Smooth muscle cell (in vitro differentiated cells): Measurements from ENCODE around the gene GNPDA2. TPM values are rescaled to one million over a fixed set of nuclear protein-coding genes. Genes with fewer than 3 reads are reported as not detected.

ENCODE experiments used
- DNase-seq: peaks from one replicate; lab custom pipeline; 2025; ENCODE audit not compliant: unreplicated experiment; lab: John Stamatoyannopoulos, UW
- H2AFZ ChIP-seq: fragments of 200-600 bp; sonication (generic); 2 replicates; pipeline ENCODE4 v1.6.0; 2016; ENCODE audit warnings: antibody characterized with exemption, low read depth, mild to moderate bottlenecking
- H3F3A ChIP-seq: fragments of 200-600 bp; sonication (generic); 2 replicates; pipeline ENCODE4 v1.6.0; 2017; ENCODE audit warnings: antibody characterized with exemption, low read depth
- H3K27ac ChIP-seq: fragments of 200-600 bp; sonication (generic); 2 replicates; pipeline ENCODE4 v1.5.1; 2016; ENCODE audit warnings: low read depth, mild to moderate bottlenecking
- H3K27me3 ChIP-seq: fragments of 200-600 bp; sonication (generic); 2 replicates; pipeline ENCODE4 v1.6.1; 2016; ENCODE audit warnings: low read depth, mild to moderate bottlenecking
- H3K36me3 ChIP-seq: fragments of 200-600 bp; sonication (generic); 2 replicates; pipeline ENCODE4 v1.5.1; 2016; ENCODE audit warnings: low read depth
- H3K4me1 ChIP-seq: fragments of 200-600 bp; sonication (generic); 2 replicates; pipeline ENCODE4 v1.5.1; 2016; ENCODE audit warnings: low read depth
- H3K4me2 ChIP-seq: fragments of 200-600 bp; sonication (generic); 2 replicates; pipeline ENCODE4 v1.6.0; 2016; ENCODE audit warnings: mild to moderate bottlenecking
- H3K4me3 ChIP-seq: fragments of 200-600 bp; sonication (generic); 2 replicates; pipeline ENCODE4 v1.5.1; 2016; ENCODE audit warnings: mild to moderate bottlenecking
- H3K79me2 ChIP-seq: fragments of 200-600 bp; sonication (generic); 2 replicates; pipeline ENCODE4 v1.6.0; 2016; ENCODE audit warnings: low read depth, mild to moderate bottlenecking
- H3K9ac ChIP-seq: fragments of 200-600 bp; sonication (generic); 2 replicates; pipeline ENCODE4 v1.6.0; 2016; ENCODE audit warnings: low read depth
- H3K9me3 ChIP-seq: fragments of 200-600 bp; sonication (generic); replicated peaks from 2 replicates; pipeline ENCODE4 v1.5.1; 2016; ENCODE audit warnings: low read depth
- H4K20me1 ChIP-seq: fragments of 200-600 bp; sonication (generic); 2 replicates; pipeline ENCODE4 v1.6.0; 2016; ENCODE audit warnings: low read depth
- CTCF ChIP-seq: fragments of 200-600 bp; sonication (generic); IDR thresholded peaks from 2 replicates; pipeline ENCODE4 v1.5.1; 2017; ENCODE audit warnings: borderline replicate concordance, mild to moderate bottlenecking, antibody characterized with exemption; ENCODE audit not compliant: insufficient read depth, poor library complexity, severe bottlenecking
- WGBS: methylation state at CpG from one replicate; pipeline ENCODE4 v1.1.7; 2016; ENCODE audit warnings: low lambda C conversion rate; 5-methylcytosine and 5-hydroxymethylcytosine counted together
- polyA plus RNA-seq: library from polyadenylated mRNA; unstranded; fragments of >200 nt; fragmentation: Nextera tagmentation; extraction: Ambion mirVana; gene quantifications from 2 replicates; pipeline ENCODE4 v1.2.1, GENCODE V29; 2016
- total RNA-seq: library from RNA; depleted of rRNA; stranded (reverse); fragments of >200 nt; gene quantifications from 2 replicates; pipeline ENCODE4 v1.2.3, GENCODE V29; 2014

GNPDA2 gene
- total and polyA plus RNA-seq, 2 experiments from 2014 or later: 22.2 to 25.5 TPM

- Histone ChIP-seq H2AFZ (no peak overlapping the region), H3K4me3 (no peak overlapping the region), H3K4me2 (no peak overlapping the region), H4K20me1 (no peaks in the 10 kb centered on the region), H3K4me1 (no peaks in the 10 kb centered on the region), H3K79me2 (no peaks in the 10 kb centered on the region), H3K27me3 (no peaks in the 10 kb centered on the region), H3K9ac (no peak overlapping the region), H3K36me3 (no peaks in the 10 kb centered on the region), H3K27ac (no peak overlapping the region), H3K9me3 (no peaks in the 10 kb centered on the region), H3F3A (no peaks in the 10 kb centered on the region)
- no peak for TF ChIP-seq CTCF
- no peak for DNase-seq
- 44% methylated on average over 3 of the region's 3 CpGs for WGBS
Measured at GRCh38 chr4:44660396-44660795, 66.0 kb downstream of the GNPDA2 start.

GRCh38 chr4:44652002-44652401 lies 74.4 kb downstream of the GNPDA2 start:
- no peaks in the 10 kb centered on the region for H4K20me1 ChIP-seq
- 96% methylated on average over 1 of the region's 1 CpG for WGBS
- H3K9ac ChIP-seq: no peak overlapping the region
- H3K27me3 ChIP-seq: no peaks in the 10 kb centered on the region
- H3K4me2 ChIP-seq: no peak overlapping the region
- H3K79me2 ChIP-seq: no peaks in the 10 kb centered on the region
- H3K4me3 ChIP-seq: no peak overlapping the region
- H2AFZ ChIP-seq: no peak overlapping the region
- H3K4me1 ChIP-seq: peaks cover 7% of the 10 kb centered on the region
- H3K9me3 ChIP-seq: no peaks in the 10 kb centered on the region
- H3K36me3 ChIP-seq: no peaks in the 10 kb centered on the region
- H3K27ac ChIP-seq: no peak overlapping the region
- DNase-seq: no peak
- H3F3A ChIP-seq: no peaks in the 10 kb centered on the region
- TF ChIP-seq CTCF: no peak

Other genes starting within 250 kb of the GNPDA2 start
- not detected in 2 replicates for gene YIPF7, start 74.9 kb downstream of the GNPDA2 start, total RNA-seq
- gene YIPF7, start 74.9 kb downstream of the GNPDA2 start, polyA plus RNA-seq: 0.45 TPM in 1 of 2 replicates, not detected in the other
- gene GUF1, start 48.1 kb downstream of the GNPDA2 start, total RNA-seq: 13.3 and 14.2 TPM in 2 replicates
- gene GUF1, start 48.1 kb downstream of the GNPDA2 start, polyA plus RNA-seq: 6.8 and 7.2 TPM in 2 replicates